GM06990 (cell line): ENCODE measurements around the gene GNMT.
"Not testable (repeated sequence)": the region's sequence is repeated elsewhere in the genome, so short reads cannot be mapped to it uniquely, and the experiment has no call there.

ENCODE experiments used
- DNase-seq: peaks from one replicate; pipeline ENCODE4 v3.0.0-alpha.2; 2011; ENCODE audit not compliant: insufficient read length; ENCODE audit errors: extremely low read depth
- H3K27me3 ChIP-seq: replicated peaks from 2 replicates; pipeline ENCODE4 v1.6.0; 2011; ENCODE audit warnings: low read length; ENCODE audit not compliant: control insufficient read depth, insufficient read depth
- H3K36me3 ChIP-seq: 2 replicates; pipeline ENCODE4 v1.5.1; 2011; ENCODE audit warnings: low read length; ENCODE audit not compliant: control insufficient read depth, insufficient read depth
- H3K4me3 ChIP-seq: replicated peaks from 2 replicates; pipeline ENCODE4 v1.5.1; 2011; ENCODE audit warnings: low read depth, mild to moderate bottlenecking, control low read depth, low read length
- TF ChIP-seq, protein P1 (sequence below): IDR thresholded peaks from 2 replicates; pipeline ENCODE4 v1.5.1; 2011; ENCODE audit warnings: low read length, control low read depth, mild to moderate bottlenecking, inconsistent platforms; ENCODE audit not compliant: insufficient read depth, poor library complexity, severe bottlenecking

Gene GNMT

DNA sequence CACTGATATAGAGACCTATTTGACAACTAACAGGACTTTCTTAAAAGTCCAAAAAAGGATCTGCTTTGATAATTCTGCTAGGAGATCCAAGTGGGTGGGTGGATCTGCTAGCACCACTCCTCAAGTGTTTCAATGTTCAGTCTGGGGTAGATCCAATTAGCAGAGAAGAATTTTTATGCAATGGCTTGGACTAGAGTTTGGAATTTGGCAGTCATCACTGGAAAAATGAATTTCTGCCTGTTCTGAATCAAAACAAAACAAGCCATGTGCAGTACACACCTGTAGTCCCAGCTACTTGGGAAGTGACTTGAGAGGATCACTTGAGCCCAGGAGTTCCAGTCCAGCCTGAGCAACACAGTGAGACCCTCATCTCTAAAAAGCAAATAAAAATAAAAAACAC, 12.6 kb upstream of the GNMT start:
- Histone ChIP-seq H3K27me3 (no peaks in the 10 kb centered on the region), H3K36me3 (peaks cover 4% of the 10 kb centered on the region), H3K4me3 (no peak overlapping the region)
- DNase-seq: no peak
- TF ChIP-seq, protein P1, sequence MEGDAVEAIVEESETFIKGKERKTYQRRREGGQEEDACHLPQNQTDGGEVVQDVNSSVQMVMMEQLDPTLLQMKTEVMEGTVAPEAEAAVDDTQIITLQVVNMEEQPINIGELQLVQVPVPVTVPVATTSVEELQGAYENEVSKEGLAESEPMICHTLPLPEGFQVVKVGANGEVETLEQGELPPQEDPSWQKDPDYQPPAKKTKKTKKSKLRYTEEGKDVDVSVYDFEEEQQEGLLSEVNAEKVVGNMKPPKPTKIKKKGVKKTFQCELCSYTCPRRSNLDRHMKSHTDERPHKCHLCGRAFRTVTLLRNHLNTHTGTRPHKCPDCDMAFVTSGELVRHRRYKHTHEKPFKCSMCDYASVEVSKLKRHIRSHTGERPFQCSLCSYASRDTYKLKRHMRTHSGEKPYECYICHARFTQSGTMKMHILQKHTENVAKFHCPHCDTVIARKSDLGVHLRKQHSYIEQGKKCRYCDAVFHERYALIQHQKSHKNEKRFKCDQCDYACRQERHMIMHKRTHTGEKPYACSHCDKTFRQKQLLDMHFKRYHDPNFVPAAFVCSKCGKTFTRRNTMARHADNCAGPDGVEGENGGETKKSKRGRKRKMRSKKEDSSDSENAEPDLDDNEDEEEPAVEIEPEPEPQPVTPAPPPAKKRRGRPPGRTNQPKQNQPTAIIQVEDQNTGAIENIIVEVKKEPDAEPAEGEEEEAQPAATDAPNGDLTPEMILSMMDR: no peak

DNA sequence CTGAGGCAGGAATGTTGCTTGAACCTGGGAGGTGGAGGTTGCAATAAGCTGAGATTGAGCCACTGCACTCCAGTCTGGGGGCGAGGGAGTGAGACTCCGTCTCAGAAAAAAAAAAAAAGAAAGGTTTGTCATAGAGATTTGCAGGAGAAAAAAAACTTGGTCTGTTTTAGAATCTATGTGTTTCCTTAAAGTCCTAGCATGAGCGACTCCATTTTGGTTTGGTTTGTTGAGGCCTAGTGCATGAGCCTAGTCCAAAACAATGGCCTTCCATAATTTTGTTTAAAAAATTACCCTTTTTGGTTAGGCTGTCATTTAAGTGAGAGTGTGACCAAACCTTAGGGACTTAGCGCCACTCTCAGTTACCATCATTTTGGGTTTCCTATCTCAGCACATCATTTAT, 8.2 kb upstream of the GNMT start:
- H3K27me3 ChIP-seq: no peaks in the 10 kb centered on the region
- DNase-seq: no peak
- H3K36me3 ChIP-seq: no peaks in the 10 kb centered on the region; the same call in 1 of the 2 replicates
- H3K4me3 ChIP-seq: no peak overlapping the region
- TF ChIP-seq, protein P1: no peak

DNA sequence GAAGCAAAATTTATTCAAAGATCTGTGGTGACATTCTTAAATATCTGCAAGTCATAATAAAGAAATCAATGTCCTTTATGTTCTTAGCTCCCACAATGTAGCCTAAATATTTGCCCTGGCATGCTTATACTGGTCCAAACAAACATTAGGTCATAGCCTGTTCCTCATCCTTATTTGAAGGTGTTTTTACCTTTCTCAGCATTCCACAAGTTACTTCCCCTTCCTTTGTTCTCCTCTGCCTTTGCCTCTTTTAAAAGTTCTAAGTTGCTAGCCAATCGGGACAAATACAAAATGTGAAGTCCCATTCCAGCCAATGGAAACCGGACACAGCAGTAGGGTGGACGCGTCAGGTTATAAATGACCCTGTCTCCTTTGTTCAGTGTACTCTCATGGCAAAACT, 6.1 kb upstream of the GNMT start:
- H3K27me3 ChIP-seq, DNase-seq, H3K4me3 ChIP-seq, H3K36me3 ChIP-seq: not testable (repeated sequence)

DNA sequence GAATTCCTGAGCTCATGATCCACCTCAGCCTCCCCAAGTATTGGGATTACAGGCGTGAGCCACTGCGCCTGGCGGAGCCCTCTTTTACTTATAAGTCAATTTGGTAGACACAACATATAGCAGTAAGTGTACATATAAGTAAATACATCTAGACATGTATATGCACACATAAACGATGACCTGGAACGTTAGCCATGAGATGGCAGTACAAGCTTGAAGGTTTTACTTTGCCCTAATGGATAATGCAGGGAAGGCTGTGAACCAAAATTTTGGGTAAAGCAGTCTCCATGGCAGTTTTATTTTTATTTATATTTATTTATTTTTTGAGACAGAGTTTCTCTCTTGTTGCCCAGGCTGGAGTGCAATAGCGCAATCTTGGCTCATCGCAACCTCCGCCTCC, 2.4 kb upstream of the GNMT start:
- Histone ChIP-seq H3K36me3 (peaks cover 5% of the 10 kb centered on the region; the same call in 1 of the 2 replicates), H3K4me3 (no peak overlapping the region), H3K27me3 (no peaks in the 10 kb centered on the region)
- TF ChIP-seq, protein P1: no peak
- no peak for DNase-seq

DNA sequence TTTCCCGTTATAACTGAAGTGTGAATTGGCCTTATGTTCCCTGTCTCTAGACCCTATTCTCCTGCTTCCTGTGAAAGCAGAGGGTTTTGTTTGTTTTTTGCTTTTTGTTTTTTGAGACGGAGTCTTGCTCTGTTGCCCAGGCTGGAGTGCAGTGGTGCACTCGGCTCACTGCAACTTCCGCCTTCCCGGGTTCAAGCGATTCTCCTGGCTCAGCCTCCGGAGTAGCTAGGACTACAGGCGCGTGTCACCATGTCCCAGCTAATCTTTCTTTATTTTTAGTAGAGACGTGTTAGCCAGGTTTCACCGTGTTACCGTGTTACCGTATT, 674 bp upstream of the GNMT start:
- no peak overlapping the region for H3K4me3 ChIP-seq
- TF ChIP-seq, protein P1: no peak
- H3K27me3 ChIP-seq: no peaks in the 10 kb centered on the region
- peaks cover 14% of the 10 kb centered on the region for H3K36me3 ChIP-seq
- DNase-seq: no peak

DNA sequence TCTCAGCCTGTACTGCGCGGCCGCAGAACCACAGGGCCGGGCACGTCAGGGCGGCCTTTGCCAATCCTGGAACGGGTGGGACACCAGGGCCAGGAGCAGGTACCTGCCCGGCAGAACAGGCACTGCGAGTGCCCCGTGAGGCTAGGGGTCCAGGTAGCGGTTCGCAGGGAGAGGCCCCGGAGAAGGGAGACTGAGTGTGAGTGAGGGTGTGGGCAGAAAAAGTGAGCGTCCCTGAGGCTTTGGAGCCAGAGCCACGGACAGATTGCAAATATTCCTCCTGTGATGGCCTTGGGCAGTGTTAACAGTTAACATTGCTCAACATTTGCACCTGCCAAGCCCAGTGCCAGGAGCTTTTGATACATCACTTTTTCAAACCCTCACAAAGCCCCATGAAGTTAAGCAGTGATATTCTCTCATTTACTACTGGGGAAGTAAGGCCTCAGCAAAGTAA, 491 bp downstream of the GNMT start:
- TF ChIP-seq, protein P1: no peak
- Histone ChIP-seq H3K36me3 (peaks cover 14% of the 10 kb centered on the region), H3K4me3 (no peak overlapping the region), H3K27me3 (no peaks in the 10 kb centered on the region)
- no peak for DNase-seq

DNA sequence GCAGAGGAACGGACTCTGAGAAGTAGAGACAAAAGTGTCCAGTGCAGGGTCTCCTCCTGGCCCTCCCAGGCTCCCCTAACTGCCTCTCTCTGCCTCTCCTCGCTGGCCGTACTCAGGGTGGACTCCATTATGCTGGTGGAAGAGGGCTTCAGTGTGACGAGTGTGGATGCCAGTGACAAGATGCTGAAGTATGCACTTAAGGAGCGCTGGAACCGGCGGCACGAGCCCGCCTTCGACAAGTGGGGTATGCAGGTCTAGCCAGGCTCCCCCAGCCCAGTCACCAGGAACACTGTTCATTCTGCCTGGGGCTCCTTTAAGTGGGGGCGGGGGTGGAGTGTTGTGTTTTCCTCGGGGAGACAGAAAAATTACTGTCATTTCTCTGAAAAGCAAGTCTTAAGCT, 1.5 kb downstream of the GNMT start:
- TF ChIP-seq, protein P1: no peak
- H3K36me3 ChIP-seq: peaks cover 16% of the 10 kb centered on the region
- DNase-seq: no peak
- no peak overlapping the region for H3K4me3 ChIP-seq
- H3K27me3 ChIP-seq: no peaks in the 10 kb centered on the region
